LoVo (cell line): Measurements from ENCODE around the gene RERE.

Experiments used
- DNase-seq: peaks from one replicate; pipeline ENCODE4 v3.0.0-alpha.2; 2016; ENCODE audit warnings: low spot score

The RERE gene

GRCh38 chr1:8685463-8685862, 132.0 kb downstream of the RERE start:
- no peak for DNase-seq

GRCh38 chr1:8684590-8684989, 132.8 kb downstream of the RERE start:
- DNase-seq = no peak

- no peak for DNase-seq
Observed at GRCh38 chr1:8682573-8682972, 134.9 kb downstream of the RERE start.

GRCh38 chr1:8681911-8682310, 135.5 kb downstream of the RERE start:
- no peak for DNase-seq

GRCh38 chr1:8680664-8681650, 136.5 kb downstream of the RERE start:
- no peak for DNase-seq

GRCh38 chr1:8679929-8680663, 137.3 kb downstream of the RERE start:
- no peak for DNase-seq

GRCh38 chr1:8679395-8679800, 138.0 kb downstream of the RERE start:
- no peak for DNase-seq

- no peak for DNase-seq
Observed at GRCh38 chr1:8678673-8679394, 138.6 kb downstream of the RERE start.

GRCh38 chr1:8677782-8678181, 139.7 kb downstream of the RERE start:
- no peak for DNase-seq

- DNase-seq = no peak
Observed at GRCh38 chr1:8676813-8677212, 140.6 kb downstream of the RERE start.

- DNase-seq = no peak
Observed at GRCh38 chr1:8676072-8676471, 141.4 kb downstream of the RERE start.

GRCh38 chr1:8674912-8675311, 142.5 kb downstream of the RERE start:
- no peak for DNase-seq

- no peak for DNase-seq
Observed at GRCh38 chr1:8674481-8674880, 143.0 kb downstream of the RERE start.

- DNase-seq = no peak
Observed at GRCh38 chr1:8671306-8671917, 146.0 kb downstream of the RERE start.

- DNase-seq = no peak
Observed at GRCh38 chr1:8670371-8670818, 147.0 kb downstream of the RERE start.

GRCh38 chr1:8669606-8670335, 147.7 kb downstream of the RERE start:
- no peak for DNase-seq

GRCh38 chr1:8667869-8668594, 149.4 kb downstream of the RERE start:
- DNase-seq = no peak

- no peak for DNase-seq
Observed at GRCh38 chr1:8666389-8667167, 150.9 kb downstream of the RERE start.

GRCh38 chr1:8665833-8666232, 151.6 kb downstream of the RERE start:
- DNase-seq = no peak

- no peak for DNase-seq
Observed at GRCh38 chr1:8664887-8665286, 152.6 kb downstream of the RERE start.
